WERI-Rb-1 (cell line): ENCODE data around the gene BPIFB3.

ENCODE experiments used
- DNase-seq: peaks from one replicate; pipeline ENCODE4 v3.0.0-alpha.2; 2020
- H3K27ac ChIP-seq: fragments of 250-450 bp; sonication (Bioruptor Pico); 2 replicates; pipeline ENCODE4 v1.5.1; 2020; ENCODE audit warnings: mild to moderate bottlenecking, moderate library complexity
- H3K27me3 ChIP-seq: fragments of 250-450 bp; sonication (Bioruptor Pico); 2 replicates; pipeline ENCODE4 v1.5.1; 2021; ENCODE audit warnings: mild to moderate bottlenecking, low read depth, moderate library complexity; ENCODE audit not compliant: insufficient read depth, severe bottlenecking
- H3K36me3 ChIP-seq: fragments of 250-450 bp; sonication (Bioruptor Pico); 2 replicates; pipeline ENCODE4 v1.5.1; 2020; ENCODE audit warnings: mild to moderate bottlenecking, moderate library complexity
- H3K4me3 ChIP-seq: 2 replicates; pipeline ENCODE4 v1.5.1; 2011; ENCODE audit warnings: low read depth, mild to moderate bottlenecking, control low read depth, low read length
- H3K9me3 ChIP-seq: fragments of 250-450 bp; sonication (Bioruptor Pico); 2 replicates; pipeline ENCODE4 v1.5.1; 2021; ENCODE audit warnings: mild to moderate bottlenecking, moderate library complexity; ENCODE audit not compliant: severe bottlenecking
- CTCF ChIP-seq: IDR thresholded peaks from 2 replicates; pipeline ENCODE4 v1.5.1; 2011; ENCODE audit warnings: low read depth, mild to moderate bottlenecking, control low read depth, inconsistent platforms, low read length

Gene BPIFB3

GRCh38 chr20:33006776-33007375 is 46.8 kb upstream of the BPIFB3 start:
- H3K27me3 ChIP-seq = no peaks in the 10 kb centered on the region
- peaks cover 5% of the 10 kb centered on the region for H3K9me3 ChIP-seq
- no peak overlapping the region for H3K4me3 ChIP-seq
- no peak for TF ChIP-seq CTCF
- no peak for DNase-seq
- no peak overlapping the region for H3K27ac ChIP-seq
- no peaks in the 10 kb centered on the region for H3K36me3 ChIP-seq

GRCh38 chr20:33007376-33008335 is 46.0 kb upstream of the BPIFB3 start, which contains the start of gene BPIFB2:
BPIFB2 (plus strand) TSS chr20:33007704; CDS start chr20:33008575, 871 bp downstream.
- Histone ChIP-seq H3K4me3 (no peak within 1 kb of the TSS), H3K27me3 (no peaks in the 10 kb centered on the region), H3K36me3 (no peaks in the 10 kb centered on the region), H3K27ac (no peak within 1 kb of the TSS), H3K9me3 (peaks cover 5% of the 10 kb centered on the region)
- no peak for TF ChIP-seq CTCF
- DNase-seq = no peak

GRCh38 chr20:33008336-33009213 is 45.1 kb upstream of the BPIFB3 start:
- H3K27me3 ChIP-seq = no peaks in the 10 kb centered on the region
- H3K36me3 ChIP-seq = no peaks in the 10 kb centered on the region
- no peak for TF ChIP-seq CTCF
- H3K27ac ChIP-seq = no peak overlapping the region
- DNase-seq = no peak
- no peak overlapping the region for H3K4me3 ChIP-seq
- H3K9me3 ChIP-seq = peaks cover 5% of the 10 kb centered on the region

GRCh38 chr20:33009214-33010132 is 44.2 kb upstream of the BPIFB3 start:
- H3K4me3 ChIP-seq = no peak overlapping the region
- peaks cover 5% of the 10 kb centered on the region for H3K9me3 ChIP-seq
- no peak for TF ChIP-seq CTCF
- H3K36me3 ChIP-seq = no peaks in the 10 kb centered on the region
- H3K27ac ChIP-seq = no peak overlapping the region
- DNase-seq = no peak
- no peaks in the 10 kb centered on the region for H3K27me3 ChIP-seq

GRCh38 chr20:33010133-33010504 is 43.6 kb upstream of the BPIFB3 start:
- H3K9me3 ChIP-seq = peaks cover 1% of the 10 kb centered on the region
- no peak overlapping the region for H3K27ac ChIP-seq
- H3K27me3 ChIP-seq = no peaks in the 10 kb centered on the region
- DNase-seq = no peak
- no peaks in the 10 kb centered on the region for H3K36me3 ChIP-seq
- H3K4me3 ChIP-seq = no peak overlapping the region
- TF ChIP-seq CTCF = no peak
